Choroid plexus epithelial cell (primary cell): ENCODE measurements around the gene RIT2.

Experiments used
- DNase-seq: peaks from one replicate; pipeline ENCODE4 v3.0.0-alpha.2; 2010; ENCODE audit warnings: low read depth
- H3K4me3 ChIP-seq: 2 replicates; pipeline ENCODE4 v1.5.1; 2011; ENCODE audit warnings: low read depth, mild to moderate bottlenecking, control low read depth, low read length, moderate library complexity
- CTCF ChIP-seq: conservative IDR thresholded peaks from 2 replicates; pipeline ENCODE4 v1.5.1; 2011; ENCODE audit warnings: low read depth, mild to moderate bottlenecking, control low read depth, inconsistent platforms, low read length, moderate library complexity

Gene RIT2

DNA sequence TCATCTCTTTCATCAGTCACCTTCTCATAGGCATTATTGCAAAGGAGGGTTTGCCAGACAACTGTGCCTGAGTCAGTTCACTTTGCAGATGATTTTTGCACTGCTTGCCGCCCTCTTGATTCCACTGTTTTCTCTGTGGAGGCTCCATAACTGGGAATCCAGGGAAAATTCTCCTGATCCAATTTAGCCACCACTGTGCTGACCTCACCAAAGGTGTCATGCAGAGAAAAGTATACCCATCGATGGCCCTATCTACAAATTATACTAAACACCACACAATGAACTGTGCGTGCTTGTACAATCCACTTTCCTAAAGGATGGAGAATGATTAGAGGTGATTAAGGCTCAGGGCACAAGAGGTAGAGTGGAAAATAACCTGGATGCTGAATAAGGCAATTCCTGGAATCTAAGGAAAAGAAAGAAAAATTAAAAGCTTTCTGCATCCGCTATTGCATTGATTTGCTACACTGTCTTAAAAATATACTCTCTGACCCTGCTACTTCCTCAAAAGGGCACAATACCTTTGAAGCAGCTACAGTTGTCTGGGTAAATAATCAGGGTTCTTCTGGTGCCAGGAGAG lies 409.4 kb downstream of the RIT2 start:
- no peak for TF ChIP-seq CTCF
- DNase-seq: no peak
- H3K4me3 ChIP-seq: no peak overlapping the region
